B cell (primary cell): Measurements from ENCODE around the gene CCDC178. TPM values are rescaled to one million over a fixed set of nuclear protein-coding genes. Genes with fewer than 3 reads are reported as not detected.
"Not testable (repeated sequence)": the region's sequence is repeated elsewhere in the genome, so short reads cannot be mapped to it uniquely, and the experiment has no call there.

ENCODE experiments used
- ATAC-seq: fragments of 200-7000 bp; cut with Tn5 transposase; one replicate; pipeline ENCODE4 v1.10.0; 2021; ENCODE audit warnings: low read depth, mild to moderate bottlenecking, moderate number of reproducible peaks, moderate library complexity
- CTCF ChIA-PET: fragments of 350-600 bp; sonication (Branson Sonifier 250); formaldehyde crosslinking; loops from one replicate; lab custom pipeline; 2021; ENCODE audit warnings: antibody characterized with exemption, inconsistent platforms; lab: Charles Lee
- POLR2A ChIA-PET: fragments of 350-600 bp; sonication (Branson Sonifier 250); formaldehyde crosslinking; loops from one replicate; lab custom pipeline; 2021; ENCODE audit warnings: antibody characterized with exemption; lab: Charles Lee
- DNase-seq: peaks from one replicate; pipeline ENCODE4 v3.0.0; 2013
- H2AFZ ChIP-seq: 2 replicates; pipeline ENCODE4 v1.6.1; 2012; ENCODE audit warnings: mild to moderate bottlenecking, low read depth, low read length; ENCODE audit not compliant: insufficient read depth, poor library complexity, severe bottlenecking
- H3K27ac ChIP-seq, 2 donors: 1 replicate in 1 of 2; 2 replicates in 1 of 2; pipeline ENCODE4 v1.5.1; 2012 to 2013; ENCODE audit warnings: low read length in 2 of 2, mild to moderate bottlenecking in 2 of 2, moderate library complexity in 1 of 2
- H3K27me3 ChIP-seq, 4 experiments: fragments of 200-600 bp in 1 of 4; sonication (generic) in 1 of 4; replicated peaks in 1 of 4; 1 replicate in 2 of 4; 2 replicates in 2 of 4; pipeline versions ENCODE4 v1.6.1 to v1.7.0; 2013 to 2016; ENCODE audit warnings: low read length in 3 of 4, mild to moderate bottlenecking in 2 of 4, mixed read lengths in 1 of 4, moderate library complexity in 1 of 4; ENCODE audit not compliant: insufficient read depth in 4 of 4, control insufficient read depth in 3 of 4; ENCODE audit errors: control extremely low read depth in 1 of 4
- H3K36me3 ChIP-seq, 2 experiments: replicated peaks in 1 of 2; 1 replicate in 1 of 2; 2 replicates in 1 of 2; pipeline versions ENCODE4 v1.6.1 to v1.7.1; 2013; ENCODE audit warnings: low read length in 1 of 2; ENCODE audit not compliant: insufficient read depth in 2 of 2, control insufficient read depth in 1 of 2; ENCODE audit errors: control extremely low read depth in 1 of 2, extremely low read depth in 1 of 2
- H3K4me1 ChIP-seq, 2 donors: fragments of 200-600 bp in 1 of 2; sonication (generic) in 1 of 2; 1 replicate in 1 of 2; 2 replicates in 1 of 2; pipeline versions ENCODE4 v1.5.1 to v1.6.1; 2013 to 2017; ENCODE audit warnings: low read length in 2 of 2; ENCODE audit not compliant: control insufficient read depth in 2 of 2, insufficient read depth in 2 of 2
- H3K4me2 ChIP-seq: replicated peaks from 2 replicates; pipeline ENCODE3; 2012; ENCODE audit warnings: mild to moderate bottlenecking, low read depth, low read length; ENCODE audit not compliant: poor library complexity, severe bottlenecking
- H3K4me3 ChIP-seq, 5 experiments: fragments of 200-600 bp in 1 of 5; sonication (generic) in 1 of 5; 1 replicate in 3 of 5; 2 replicates in 2 of 5; pipeline versions ENCODE4 v1.5.1 to v1.7.0; 2011 to 2016; ENCODE audit warnings: low read length in 4 of 5, mild to moderate bottlenecking in 4 of 5, low read depth in 2 of 5, control low read depth in 1 of 5, moderate library complexity in 1 of 5; ENCODE audit not compliant: insufficient read depth in 1 of 5; ENCODE audit errors: control extremely low read depth in 1 of 5, extremely low read depth in 1 of 5
- H3K79me2 ChIP-seq: fragments of 200-600 bp; sonication (generic); one replicate; pipeline ENCODE4 v1.6.0; 2016; ENCODE audit warnings: low read length; ENCODE audit not compliant: control insufficient read depth, insufficient read depth
- H3K9ac ChIP-seq: fragments of 200-600 bp; sonication (generic); 2 replicates; pipeline ENCODE4 v1.6.1; 2017; ENCODE audit warnings: mild to moderate bottlenecking, low read length, moderate library complexity
- H3K9me3 ChIP-seq, 3 donors: one replicate each; pipeline versions ENCODE4 v1.6.1 to v1.7.1; 2013; ENCODE audit warnings: low read length in 2 of 3; ENCODE audit not compliant: control insufficient read depth in 2 of 3, insufficient read depth in 1 of 3; ENCODE audit errors: control extremely low read depth in 1 of 3
- H4K20me1 ChIP-seq: 2 replicates; pipeline ENCODE4 v1.6.0; 2012; ENCODE audit warnings: mild to moderate bottlenecking, low read length; ENCODE audit not compliant: insufficient read depth, control insufficient read depth, poor library complexity, severe bottlenecking
- H3K27ac Mint-ChIP-seq: one replicate; pipeline ENCODE4 v1.8.0; 2021; ENCODE audit warnings: mixed read lengths
- H3K27me3 Mint-ChIP-seq: one replicate; pipeline ENCODE4 v1.8.0; 2021; ENCODE audit warnings: mixed read lengths
- H3K4me1 Mint-ChIP-seq: one replicate; pipeline ENCODE4 v1.8.0; 2021; ENCODE audit warnings: mixed read lengths
- H3K4me3 Mint-ChIP-seq: one replicate; pipeline ENCODE4 v1.8.0; 2021; ENCODE audit warnings: mixed read lengths
- H3K9me3 Mint-ChIP-seq: one replicate; pipeline ENCODE4 v1.8.0; 2022; ENCODE audit warnings: mixed read lengths; ENCODE audit not compliant: insufficient read depth
- EZH2 ChIP-seq: IDR thresholded peaks from 2 replicates; pipeline ENCODE4 v1.6.1; 2012; ENCODE audit warnings: borderline replicate concordance, low read depth, mild to moderate bottlenecking, moderate library complexity, low read length; ENCODE audit not compliant: insufficient read depth, poor library complexity, severe bottlenecking
- WGBS: methylation state at CpG from one replicate; pipeline ENCODE4 v1.1.5; 2013; ENCODE audit warnings: missing lambda C conversion rate; ENCODE audit not compliant: insufficient coverage; 5-methylcytosine and 5-hydroxymethylcytosine counted together
- intact Hi-C: fragments of 100-400 bp; cut with micrococcal nuclease; formaldehyde crosslinking; loops from one replicate; pipeline ENCODE4 v1.10.0; 2022
- polyA plus RNA-seq: library from polyadenylated mRNA; depleted of rRNA; stranded (reverse); fragments of >200 nt; gene quantifications from 2 replicates; pipeline ENCODE4 v1.2.3, GENCODE V29; 2012
- total RNA-seq, 2 donors: library from RNA; stranded (reverse); fragments of 120-200 nt in 1 of 2; gene quantifications; 1 replicate in 1 of 2; 2 replicates in 1 of 2; pipeline versions ENCODE4 v1.2.3 to v1.2.4, GENCODE V29; 2013 to 2022
- TF ChIP-seq, protein P1 (sequence below): fragments of 200-600 bp; IDR thresholded peaks from one replicate; pipeline ENCODE4 v1.8.0; 2022; ENCODE audit warnings: antibody characterized with exemption, mild to moderate bottlenecking

Gene CCDC178
- total and polyA plus RNA-seq, 2 donors (not counting 1 experiment from before 2014, with no cell fraction given): not detected

DNA sequence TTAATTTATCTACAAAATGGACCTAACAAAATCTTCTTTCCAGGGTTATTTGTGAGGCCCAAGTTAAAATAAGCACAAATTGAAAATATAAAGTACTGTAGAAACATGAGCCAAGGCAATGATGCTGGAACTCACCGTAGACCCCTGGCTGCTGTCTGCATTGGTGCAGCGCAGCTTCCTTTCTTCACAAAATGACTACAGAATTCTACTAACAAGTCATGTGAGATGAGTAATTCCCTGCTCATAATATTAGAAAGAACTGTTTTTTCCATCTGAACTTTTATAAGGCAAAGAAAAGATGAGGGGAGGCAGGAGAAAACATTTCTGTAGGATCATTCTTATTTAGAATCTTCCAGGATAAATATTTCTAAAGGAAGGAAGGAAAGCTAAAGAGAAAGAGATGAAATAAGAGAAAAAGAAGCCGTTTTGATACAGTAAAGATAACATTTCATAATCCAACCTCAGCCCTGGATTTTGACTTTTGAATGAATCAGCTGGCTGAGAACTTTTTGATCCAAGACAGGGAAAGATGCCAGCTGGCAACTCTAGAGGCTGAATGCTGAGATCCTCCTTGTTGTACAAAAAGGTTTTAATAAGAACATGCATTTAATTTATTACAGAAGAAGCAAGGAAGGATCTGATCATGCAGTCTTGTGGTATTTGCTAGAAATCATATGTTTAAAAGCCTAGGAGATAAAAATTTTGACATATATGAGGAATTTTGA, 483.8 kb downstream of the CCDC178 start:
- Mint-ChIP-seq H3K27ac (no peak overlapping the region), H3K4me1 (no peaks in the 10 kb centered on the region), H3K4me3 (no peak overlapping the region), H3K27me3 (peaks cover 19% of the 10 kb centered on the region), H3K9me3 (no peaks in the 10 kb centered on the region)
- intact Hi-C loops: no loop called here
- no peak overlapping the region for H3K4me2 ChIP-seq
- H2AFZ ChIP-seq: no peak overlapping the region
- peaks cover 0 to 12% (median 0%) of the 10 kb centered on the region in 3 donors for H3K9me3 ChIP-seq
- ChIA-PET POLR2A (no interaction called here), CTCF (no interaction called here)
- ATAC-seq (no peak), DNase-seq (no peak)
- H3K79me2 ChIP-seq: no peaks in the 10 kb centered on the region
- no peak overlapping the region for H3K27ac ChIP-seq
- H3K9ac ChIP-seq: no peak overlapping the region
- no peaks in the 10 kb centered on the region for H3K36me3 ChIP-seq
- no peaks in the 10 kb centered on the region for H3K4me1 ChIP-seq
- H3K4me3 ChIP-seq: no peak overlapping the region
- no peaks in the 10 kb centered on the region for H4K20me1 ChIP-seq
- peaks cover 0 to 12% (median 3%) of the 10 kb centered on the region in 4 experiments for H3K27me3 ChIP-seq
- no peak for TF ChIP-seq EZH2
- TF ChIP-seq, protein P1, sequence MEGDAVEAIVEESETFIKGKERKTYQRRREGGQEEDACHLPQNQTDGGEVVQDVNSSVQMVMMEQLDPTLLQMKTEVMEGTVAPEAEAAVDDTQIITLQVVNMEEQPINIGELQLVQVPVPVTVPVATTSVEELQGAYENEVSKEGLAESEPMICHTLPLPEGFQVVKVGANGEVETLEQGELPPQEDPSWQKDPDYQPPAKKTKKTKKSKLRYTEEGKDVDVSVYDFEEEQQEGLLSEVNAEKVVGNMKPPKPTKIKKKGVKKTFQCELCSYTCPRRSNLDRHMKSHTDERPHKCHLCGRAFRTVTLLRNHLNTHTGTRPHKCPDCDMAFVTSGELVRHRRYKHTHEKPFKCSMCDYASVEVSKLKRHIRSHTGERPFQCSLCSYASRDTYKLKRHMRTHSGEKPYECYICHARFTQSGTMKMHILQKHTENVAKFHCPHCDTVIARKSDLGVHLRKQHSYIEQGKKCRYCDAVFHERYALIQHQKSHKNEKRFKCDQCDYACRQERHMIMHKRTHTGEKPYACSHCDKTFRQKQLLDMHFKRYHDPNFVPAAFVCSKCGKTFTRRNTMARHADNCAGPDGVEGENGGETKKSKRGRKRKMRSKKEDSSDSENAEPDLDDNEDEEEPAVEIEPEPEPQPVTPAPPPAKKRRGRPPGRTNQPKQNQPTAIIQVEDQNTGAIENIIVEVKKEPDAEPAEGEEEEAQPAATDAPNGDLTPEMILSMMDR: peak; percentile 11
- WGBS: no CpG with 5 or more reads among the region's 3 CpGs

DNA sequence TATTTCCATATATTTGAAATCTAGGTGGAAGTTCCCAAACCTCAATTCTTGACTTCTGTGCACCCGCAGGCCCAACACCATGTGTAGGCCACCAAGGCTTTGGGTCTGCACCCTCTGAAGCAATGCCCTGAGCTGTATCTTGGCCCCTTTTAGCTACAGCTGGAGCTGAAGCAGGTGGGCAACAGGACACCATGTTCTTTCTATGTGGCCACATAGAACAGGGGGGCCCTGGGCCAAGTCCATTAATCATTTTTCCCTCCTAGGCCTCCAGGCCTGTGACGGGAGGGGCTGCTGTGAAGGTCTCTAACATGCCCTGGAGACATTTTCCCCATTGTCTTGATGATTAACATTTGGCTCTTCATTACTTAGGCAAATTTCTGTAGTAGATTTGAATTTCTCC, 488.2 kb downstream of the CCDC178 start:
- H3K4me1 ChIP-seq, H3K4me3 Mint-ChIP-seq, H2AFZ ChIP-seq, POLR2A ChIA-PET, H3K4me3 ChIP-seq, CTCF ChIA-PET, H3K4me1 Mint-ChIP-seq, H3K4me2 ChIP-seq, H3K27me3 ChIP-seq, H3K79me2 ChIP-seq, H3K27ac ChIP-seq, H3K36me3 ChIP-seq, H3K9ac ChIP-seq, H3K9me3 Mint-ChIP-seq, H3K27ac Mint-ChIP-seq, intact Hi-C loops, H4K20me1 ChIP-seq, ATAC-seq, DNase-seq: not testable (repeated sequence)
- 96% methylated on average over 2 of the region's 2 CpGs for WGBS
- peaks cover 0 to 13% (median 0%) of the 10 kb centered on the region in 3 donors for H3K9me3 ChIP-seq
- peaks cover 21% of the 10 kb centered on the region for H3K27me3 Mint-ChIP-seq
